GM23248 (cell line): ENCODE data around the gene C18orf63. TPM values are rescaled to one million over a fixed set of nuclear protein-coding genes. Genes with fewer than 3 reads are reported as not detected.

Experiments used
- DNase-seq: peaks from one replicate; pipeline ENCODE4 v3.0.0-alpha.2; 2015
- H2AFZ ChIP-seq: fragments of 200-600 bp; sonication (generic); 2 replicates; pipeline ENCODE4 v1.6.1; 2016; ENCODE audit warnings: antibody characterized with exemption
- H3F3A ChIP-seq: fragments of 200-600 bp; sonication (generic); 2 replicates; pipeline ENCODE4 v1.6.1; 2016; ENCODE audit warnings: mild to moderate bottlenecking, antibody characterized with exemption, mixed run types; ENCODE audit not compliant: insufficient read depth
- H3K27ac ChIP-seq: fragments of 200-600 bp; sonication (generic); 2 replicates; pipeline ENCODE4 v1.5.1; 2016; ENCODE audit warnings: mild to moderate bottlenecking
- H3K27me3 ChIP-seq: fragments of 200-600 bp; sonication (generic); replicated peaks from 2 replicates; pipeline ENCODE4 v1.6.1; 2016; ENCODE audit warnings: mild to moderate bottlenecking; ENCODE audit not compliant: insufficient read depth
- H3K36me3 ChIP-seq: fragments of 200-600 bp; sonication (generic); 2 replicates; pipeline ENCODE4 v1.6.1; 2016; ENCODE audit warnings: low read depth, mild to moderate bottlenecking
- H3K4me1 ChIP-seq: fragments of 200-600 bp; sonication (generic); 2 replicates; pipeline ENCODE4 v1.6.1; 2016; ENCODE audit warnings: mild to moderate bottlenecking; ENCODE audit not compliant: insufficient read depth
- H3K4me2 ChIP-seq: fragments of 200-600 bp; sonication (generic); one replicate; pipeline ENCODE4 v1.6.1; 2016; ENCODE audit warnings: mild to moderate bottlenecking; ENCODE audit not compliant: unreplicated experiment
- H3K4me3 ChIP-seq: fragments of 200-600 bp; sonication (generic); 2 replicates; pipeline ENCODE4 v1.5.1; 2016; ENCODE audit warnings: mild to moderate bottlenecking
- H3K79me2 ChIP-seq: fragments of 200-600 bp; sonication (generic); 2 replicates; pipeline ENCODE4 v1.6.1; 2016; ENCODE audit warnings: mild to moderate bottlenecking; ENCODE audit not compliant: insufficient read depth
- H3K9ac ChIP-seq: fragments of 200-600 bp; sonication (generic); 2 replicates; pipeline ENCODE4 v1.6.1; 2016; ENCODE audit warnings: mild to moderate bottlenecking
- H3K9me2 ChIP-seq: fragments of 200-600 bp; sonication (generic); 2 replicates; pipeline ENCODE4 v1.6.1; 2016; ENCODE audit warnings: mixed run types, mild to moderate bottlenecking, moderate library complexity; ENCODE audit not compliant: insufficient read depth
- H3K9me3 ChIP-seq: fragments of 200-600 bp; sonication (generic); one replicate; pipeline ENCODE4 v1.6.1; 2017; ENCODE audit warnings: low read depth
- H4K20me1 ChIP-seq: fragments of 200-600 bp; sonication (generic); 2 replicates; pipeline ENCODE4 v1.6.0; 2016; ENCODE audit not compliant: insufficient read depth
- EZH2 ChIP-seq: fragments of 200-600 bp; sonication (generic); IDR thresholded peaks from 2 replicates; pipeline ENCODE4 v1.6.1; 2018; ENCODE audit warnings: antibody characterized with exemption, mild to moderate bottlenecking; ENCODE audit not compliant: insufficient read depth, poor library complexity, severe bottlenecking
- EZH2phosphoT487 ChIP-seq: fragments of 200-600 bp; sonication (generic); IDR thresholded peaks from 2 replicates; pipeline ENCODE4 v1.6.1; 2018; ENCODE audit warnings: antibody characterized with exemption, moderate library complexity, mild to moderate bottlenecking, low read depth; ENCODE audit not compliant: insufficient read depth
- WGBS, 2 experiments: methylation state at CpG; one replicate each; pipeline ENCODE4 v1.1.6; 2015 to 2017; ENCODE audit warnings: low lambda C conversion rate in 2 of 2, low coverage in 1 of 2; ENCODE audit errors: missing lambda C conversion rate in 2 of 2; 5-methylcytosine and 5-hydroxymethylcytosine counted together
- in situ Hi-C: fragments of 300-500 bp; cut with MboI; formaldehyde crosslinking; loops from 2 replicates; pipeline ENCODE4 v1.15.0; 2020
- polyA plus RNA-seq: library from polyadenylated mRNA; unstranded; fragments of >200 nt; fragmentation: Nextera tagmentation; extraction: Ambion mirVana; gene quantifications from 2 replicates; pipeline ENCODE4 v1.2.1, GENCODE V29; 2016
- total RNA-seq: library from RNA; depleted of rRNA; stranded (reverse); fragments of >200 nt; shearing (Covaris generic); gene quantifications from 2 replicates; pipeline ENCODE4 v1.2.3, GENCODE V29; 2014

C18orf63 gene
- total and polyA plus RNA-seq, 2 experiments from 2014 or later: not detected

GRCh38 chr18:74286856-74287255 is 28.8 kb upstream of the C18orf63 start:
- 85% methylated on average over 2 of the region's 2 CpGs for WGBS, 2 experiments
- Histone ChIP-seq H2AFZ (no peak overlapping the region), H3K79me2 (peaks cover 4% of the 10 kb centered on the region; the same call in 1 of the 2 replicates), H3K27me3 (no peaks in the 10 kb centered on the region), H3F3A (peaks cover 34% of the 10 kb centered on the region; the same call in 1 of the 2 replicates), H3K27ac (no peak overlapping the region), H3K9ac (no peak overlapping the region), H3K4me2 (no peak overlapping the region), H4K20me1 (no peaks in the 10 kb centered on the region), H3K4me3 (no peak overlapping the region), H3K9me3 (no peaks in the 10 kb centered on the region), H3K36me3 (no peaks in the 10 kb centered on the region), H3K4me1 (peaks cover 27% of the 10 kb centered on the region), H3K9me2 (no peaks in the 10 kb centered on the region)
- DNase-seq: no peak
- TF ChIP-seq EZH2phosphoT487 (no peak), EZH2 (no peak)
- in situ Hi-C loops: no loop called here

- Histone ChIP-seq H3K36me3 (no peaks in the 10 kb centered on the region), H3K9ac (no peak overlapping the region), H3K4me1 (peaks cover 27% of the 10 kb centered on the region), H3K4me2 (no peak overlapping the region), H3K9me2 (no peaks in the 10 kb centered on the region), H3K79me2 (no peaks in the 10 kb centered on the region), H4K20me1 (no peaks in the 10 kb centered on the region), H2AFZ (no peak overlapping the region), H3K27ac (no peak overlapping the region), H3K27me3 (no peaks in the 10 kb centered on the region), H3K9me3 (no peaks in the 10 kb centered on the region), H3K4me3 (no peak overlapping the region), H3F3A (peaks cover 34% of the 10 kb centered on the region; the same call in 1 of the 2 replicates)
- TF ChIP-seq EZH2phosphoT487: no peak
- TF ChIP-seq EZH2: no peak
- in situ Hi-C loops: no loop called here
- 90 to 96% methylated on average over 5 of the region's 5 CpGs for WGBS, 2 experiments
- no peak for DNase-seq
Measured at GRCh38 chr18:74288041-74288440, 27.6 kb upstream of the C18orf63 start.

- H3K9me2 ChIP-seq: no peaks in the 10 kb centered on the region
- no peak overlapping the region; the same call in 1 of the 2 replicates for H3K9ac ChIP-seq
- H2AFZ ChIP-seq: peak overlapping the region; percentile 79
- peak; percentile 37 for DNase-seq
- no peaks in the 10 kb centered on the region for H3K79me2 ChIP-seq
- H3K27me3 ChIP-seq: no peaks in the 10 kb centered on the region
- peak overlapping the region; percentile 76 for H3K4me2 ChIP-seq
- TF ChIP-seq EZH2 (no peak), EZH2phosphoT487 (no peak)
- peak overlapping the region; percentile 52 for H3K4me3 ChIP-seq
- in situ Hi-C loops: no loop called here
- H3K27ac ChIP-seq: peak overlapping the region; percentile 48
- no peaks in the 10 kb centered on the region for H4K20me1 ChIP-seq
- no peaks in the 10 kb centered on the region for H3K36me3 ChIP-seq
- peaks cover 34% of the 10 kb centered on the region; the same call in 1 of the 2 replicates for H3F3A ChIP-seq
- H3K4me1 ChIP-seq: peaks cover 27% of the 10 kb centered on the region
- 15 to 21% methylated on average over 9 of the region's 9 CpGs for WGBS, 2 experiments
- H3K9me3 ChIP-seq: no peaks in the 10 kb centered on the region
Measured at GRCh38 chr18:74288730-74289129, 26.9 kb upstream of the C18orf63 start.

- Histone ChIP-seq H3K9me2 (no peaks in the 10 kb centered on the region), H3K4me3 (peak overlapping the region; percentile 52), H3K9ac (no peak overlapping the region; the same call in 1 of the 2 replicates), H3F3A (peaks cover 34% of the 10 kb centered on the region; the same call in 1 of the 2 replicates), H4K20me1 (no peaks in the 10 kb centered on the region), H3K36me3 (no peaks in the 10 kb centered on the region), H3K9me3 (no peaks in the 10 kb centered on the region), H2AFZ (peak overlapping the region; percentile 79), H3K4me2 (peak overlapping the region; percentile 76), H3K79me2 (no peaks in the 10 kb centered on the region), H3K27ac (peak overlapping the region; percentile 48), H3K27me3 (no peaks in the 10 kb centered on the region), H3K4me1 (peaks cover 27% of the 10 kb centered on the region)
- in situ Hi-C loops: no loop called here
- 2 to 3% methylated on average over 3 of the region's 3 CpGs for WGBS, 2 experiments
- TF ChIP-seq EZH2phosphoT487 (no peak), EZH2 (no peak)
- DNase-seq: peak; percentile 64
Measured at GRCh38 chr18:74289137-74289536, 26.5 kb upstream of the C18orf63 start.
